GM23338 (cell line): Measurements from ENCODE around the gene FCSK. TPM values are rescaled to one million over a fixed set of nuclear protein-coding genes. Genes with fewer than 3 reads are reported as not detected.

Experiments used
- ATAC-seq: fragments of 200-7000 bp; cut with Tn5 transposase; 3 replicates; pipeline ENCODE4 v1.9.1; 2020
- DNase-seq: peaks from one replicate; pipeline ENCODE4 v3.0.0-alpha.2; 2015; ENCODE audit warnings: low spot score
- H2AFZ ChIP-seq: fragments of 200-600 bp; sonication (generic); 2 replicates; pipeline ENCODE4 v1.8.0; 2016; ENCODE audit warnings: antibody characterized with exemption, mild to moderate bottlenecking, moderate library complexity
- H3F3A ChIP-seq: fragments of 200-600 bp; sonication (generic); replicated peaks from 2 replicates; pipeline ENCODE4 v1.8.0; 2017; ENCODE audit warnings: antibody characterized with exemption, mixed run types, low read depth
- H3K27ac ChIP-seq: fragments of 200-600 bp; sonication (generic); 2 replicates; pipeline ENCODE4 v1.6.1; 2016; ENCODE audit warnings: low read depth
- H3K27me3 ChIP-seq: fragments of 200-600 bp; sonication (generic); 2 replicates; pipeline ENCODE4 v1.8.0; 2016; ENCODE audit warnings: mild to moderate bottlenecking, mixed run types, moderate library complexity; ENCODE audit not compliant: insufficient read depth
- H3K36me3 ChIP-seq: fragments of 200-600 bp; sonication (generic); 2 replicates; pipeline ENCODE4 v1.8.0; 2016; ENCODE audit warnings: mild to moderate bottlenecking; ENCODE audit not compliant: insufficient read depth
- H3K4me1 ChIP-seq: fragments of 200-600 bp; sonication (generic); 2 replicates; pipeline ENCODE4 v1.8.0; 2016; ENCODE audit warnings: mild to moderate bottlenecking, moderate library complexity; ENCODE audit not compliant: insufficient read depth
- H3K4me2 ChIP-seq: fragments of 200-600 bp; sonication (generic); 2 replicates; pipeline ENCODE4 v1.7.1; 2017; ENCODE audit warnings: mixed run types
- H3K4me3 ChIP-seq: fragments of 200-600 bp; sonication (generic); 2 replicates; pipeline ENCODE4 v1.6.1; 2016; ENCODE audit warnings: mixed run types
- H3K79me2 ChIP-seq: fragments of 200-600 bp; sonication (generic); replicated peaks from 2 replicates; pipeline ENCODE4 v1.8.0; 2017; ENCODE audit warnings: mild to moderate bottlenecking; ENCODE audit not compliant: insufficient read depth
- H3K9me2 ChIP-seq: fragments of 200-600 bp; sonication (generic); 2 replicates; pipeline ENCODE4 v1.8.0; 2017; ENCODE audit not compliant: insufficient read depth
- H4K20me1 ChIP-seq: fragments of 200-600 bp; sonication (generic); replicated peaks from 2 replicates; pipeline ENCODE4 v1.8.0; 2017; ENCODE audit warnings: mild to moderate bottlenecking; ENCODE audit not compliant: insufficient read depth
- H3K27ac Mint-ChIP-seq: 2 replicates; pipeline ENCODE4 v1.8.0; 2020; ENCODE audit warnings: inconsistent platforms, mild to moderate bottlenecking, moderate library complexity, mixed read lengths
- H3K27me3 Mint-ChIP-seq: 3 replicates; pipeline ENCODE4 v1.8.0; 2022; ENCODE audit warnings: low read depth, mild to moderate bottlenecking, moderate library complexity, mixed read lengths, inconsistent platforms; ENCODE audit not compliant: insufficient read depth, poor library complexity
- H3K36me3 Mint-ChIP-seq: 3 replicates; pipeline ENCODE4 v1.8.0; 2021; ENCODE audit warnings: low read depth, mild to moderate bottlenecking, inconsistent platforms, moderate library complexity, mixed read lengths
- H3K4me1 Mint-ChIP-seq: 3 replicates; pipeline ENCODE4 v1.8.0; 2020; ENCODE audit warnings: mild to moderate bottlenecking, inconsistent platforms, mixed read lengths
- H3K4me3 Mint-ChIP-seq: 3 replicates; pipeline ENCODE4 v1.8.0; 2021; ENCODE audit warnings: moderate library complexity, mild to moderate bottlenecking, inconsistent platforms, mixed read lengths
- H3K9me3 Mint-ChIP-seq: 3 replicates; pipeline ENCODE4 v1.8.0; 2020; ENCODE audit warnings: moderate library complexity, mild to moderate bottlenecking, inconsistent platforms, mixed read lengths
- EZH2 ChIP-seq: fragments of 200-600 bp; sonication (generic); IDR thresholded peaks from one replicate; pipeline ENCODE4 v1.8.0; 2017; ENCODE audit warnings: antibody characterized with exemption, mild to moderate bottlenecking, low read depth; ENCODE audit not compliant: unreplicated experiment
- EZH2phosphoT487 ChIP-seq: fragments of 200-600 bp; sonication (generic); IDR thresholded peaks from one replicate; pipeline ENCODE4 v1.8.1; 2018; ENCODE audit warnings: antibody characterized with exemption; ENCODE audit not compliant: unreplicated experiment
- ZNF114 ChIP-seq: fragments of 250-450 bp; sonication (Bioruptor Pico); IDR thresholded peaks from 2 replicates; pipeline ENCODE4 v1.5.0; 2020; ENCODE audit warnings: mild to moderate bottlenecking, moderate library complexity
- ZNF331 ChIP-seq: fragments of 250-450 bp; sonication (Bioruptor Pico); IDR thresholded peaks from 2 replicates; pipeline ENCODE4 v1.5.0; 2020; ENCODE audit warnings: low read depth, mild to moderate bottlenecking, moderate library complexity
- ZNF462 ChIP-seq: fragments of 250-450 bp; sonication (Bioruptor Pico); IDR thresholded peaks from 2 replicates; pipeline ENCODE4 v1.5.0; 2020; ENCODE audit warnings: mild to moderate bottlenecking, moderate library complexity
- polyA plus RNA-seq: library from polyadenylated mRNA; unstranded; fragments of >200 nt; fragmentation: Nextera tagmentation; extraction: Ambion mirVana; gene quantifications from 2 replicates; pipeline ENCODE4 v1.2.1, GENCODE V29; 2016
- total RNA-seq: library from RNA; depleted of rRNA; stranded (reverse); fragments of >200 nt; shearing (Covaris generic); gene quantifications from 2 replicates; pipeline ENCODE4 v1.2.3, GENCODE V29; 2014

The FCSK gene
- total and polyA plus RNA-seq, 2 experiments from 2014 or later: 2.3 to 4.0 TPM

- Histone ChIP-seq H3K4me2 (no peak overlapping the region), H4K20me1 (no peaks in the 10 kb centered on the region), H3K4me3 (no peak overlapping the region), H3K9me2 (no peaks in the 10 kb centered on the region), H3K27me3 (no peaks in the 10 kb centered on the region), H3K79me2 (no peaks in the 10 kb centered on the region), H3K27ac (no peak overlapping the region), H3K4me1 (no peaks in the 10 kb centered on the region), H2AFZ (no peak overlapping the region), H3F3A (no peaks in the 10 kb centered on the region), H3K36me3 (no peaks in the 10 kb centered on the region)
- Mint-ChIP-seq H3K27me3 (peaks cover 14% of the 10 kb centered on the region), H3K4me3 (no peak overlapping the region), H3K9me3 (no peaks in the 10 kb centered on the region), H3K27ac (peak overlapping the region; percentile 70; the same call in 1 of the 2 replicates), H3K36me3 (peaks cover 9% of the 10 kb centered on the region; the same call in 2 of the 3 replicates), H3K4me1 (peaks cover 9% of the 10 kb centered on the region; the same call in 2 of the 3 replicates)
- TF ChIP-seq ZNF462 (CRISPR knock-in tag) (no peak), EZH2 (no peak), EZH2phosphoT487 (no peak), ZNF114 (CRISPR knock-in tag) (no peak), ZNF331 (CRISPR knock-in tag) (no peak)
- DNase-seq (peak; percentile 36), ATAC-seq (peak; percentile 61)
Measured at GRCh38 chr16:70478912-70479341, 24.5 kb downstream of the FCSK start.
